ENCODE data around the gene RASAL3. TPM values are rescaled to one million over a fixed set of nuclear protein-coding genes. Genes with fewer than 3 reads are reported as not detected.

The RASAL3 gene
- total RNA-seq, 1 experiment from 2014 or later = 0.57 TPM

DNA sequence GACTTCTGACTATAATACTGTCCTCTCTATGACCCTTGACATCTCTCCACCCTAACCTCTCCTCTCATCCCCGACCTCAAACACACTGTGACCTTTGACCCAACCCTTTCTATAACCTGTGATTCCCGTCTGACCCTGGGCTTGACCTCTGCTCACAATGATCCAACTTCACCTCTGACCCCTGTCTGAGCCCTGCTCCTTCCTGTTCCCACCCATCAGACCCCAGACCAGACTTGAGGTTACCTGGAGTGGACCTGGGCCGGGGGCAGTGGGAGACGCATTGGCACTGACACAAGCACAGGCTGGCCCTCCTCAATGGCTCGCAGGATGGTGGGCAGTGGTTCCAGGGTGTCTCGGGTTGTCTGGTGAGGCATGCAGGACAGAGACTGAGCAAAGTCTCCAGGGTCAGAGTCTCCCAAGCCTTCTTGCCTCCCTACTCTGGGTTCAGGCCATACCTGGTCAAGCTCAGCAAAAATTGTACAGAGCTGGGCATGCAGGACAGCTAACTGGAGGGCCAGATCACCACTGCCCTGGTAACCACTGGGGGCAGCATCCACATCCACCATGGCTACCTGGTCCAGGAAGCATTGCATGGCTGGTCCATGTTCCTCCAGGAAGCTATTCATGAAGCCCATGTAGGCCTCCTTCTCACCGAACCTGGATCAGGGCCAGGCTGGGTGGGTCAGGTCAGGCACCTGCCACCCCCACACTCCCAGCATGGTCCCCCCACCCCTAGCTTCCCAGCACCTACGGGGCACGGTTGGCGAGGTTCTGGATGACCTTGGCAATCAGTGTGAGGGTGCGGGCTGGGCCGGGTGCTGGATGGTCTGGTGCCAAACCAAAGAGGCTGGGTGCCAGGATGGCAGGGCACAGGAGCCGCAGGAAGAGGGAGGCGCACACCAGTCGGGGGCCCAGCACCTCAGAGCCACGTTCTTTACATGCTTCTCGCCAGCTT, 10.2 kb downstream of the RASAL3 start:
- no peak overlapping the region for H2AFZ ChIP-seq (ENCODE audit: low read depth, low read length, poor library complexity, severe bottlenecking)
- H3K9me3 ChIP-seq (ENCODE audit: control insufficient read depth in 1 of 2, insufficient read depth in 1 of 2, low read depth in 1 of 2, low read length in 2 of 2) = no peaks in the 10 kb centered on the region
- TF ChIP-seq SRF (IDR thresholded peaks at IDR 0.05; ENCODE audit: low read depth) (no peak), JUND (IDR thresholded peaks at IDR 0.05) (no peak), ZFX (IDR thresholded peaks at IDR 0.05) (no peak), TCF7L2 (IDR thresholded peaks at IDR 0.05; ENCODE audit: borderline replicate concordance, extremely low read depth, insufficient read depth, insufficient read length) (no peak)
- TF ChIP-seq, protein P1, sequence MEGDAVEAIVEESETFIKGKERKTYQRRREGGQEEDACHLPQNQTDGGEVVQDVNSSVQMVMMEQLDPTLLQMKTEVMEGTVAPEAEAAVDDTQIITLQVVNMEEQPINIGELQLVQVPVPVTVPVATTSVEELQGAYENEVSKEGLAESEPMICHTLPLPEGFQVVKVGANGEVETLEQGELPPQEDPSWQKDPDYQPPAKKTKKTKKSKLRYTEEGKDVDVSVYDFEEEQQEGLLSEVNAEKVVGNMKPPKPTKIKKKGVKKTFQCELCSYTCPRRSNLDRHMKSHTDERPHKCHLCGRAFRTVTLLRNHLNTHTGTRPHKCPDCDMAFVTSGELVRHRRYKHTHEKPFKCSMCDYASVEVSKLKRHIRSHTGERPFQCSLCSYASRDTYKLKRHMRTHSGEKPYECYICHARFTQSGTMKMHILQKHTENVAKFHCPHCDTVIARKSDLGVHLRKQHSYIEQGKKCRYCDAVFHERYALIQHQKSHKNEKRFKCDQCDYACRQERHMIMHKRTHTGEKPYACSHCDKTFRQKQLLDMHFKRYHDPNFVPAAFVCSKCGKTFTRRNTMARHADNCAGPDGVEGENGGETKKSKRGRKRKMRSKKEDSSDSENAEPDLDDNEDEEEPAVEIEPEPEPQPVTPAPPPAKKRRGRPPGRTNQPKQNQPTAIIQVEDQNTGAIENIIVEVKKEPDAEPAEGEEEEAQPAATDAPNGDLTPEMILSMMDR (IDR thresholded peaks at IDR 0.05 in 2 of 3, conservative IDR thresholded peaks at IDR 0.05 in 1 of 3; ENCODE audit: borderline replicate concordance in 1 of 3, insufficient read depth in 1 of 3, low read depth in 2 of 3, low read length in 2 of 3) = peak in 2 of 3 experiments; percentile 48 to 54; a peak in 4 of 6 replicates
- BruUV-seq (replicated peaks) = no TSS peak
- no peaks in the 10 kb centered on the region for H4K20me1 ChIP-seq (ENCODE audit: insufficient read depth)
- H3K9me2 ChIP-seq (ENCODE audit: insufficient read depth) = no peaks in the 10 kb centered on the region
- no peaks in the 10 kb centered on the region for H3K27me3 ChIP-seq (ENCODE audit: insufficient read depth, low read length)
- no peak overlapping the region for H3K27ac ChIP-seq (ENCODE audit: low read depth, low read length)
- H3K4me1 ChIP-seq (ENCODE audit: control insufficient read depth in 1 of 2, insufficient read depth in 2 of 2, low read length in 2 of 2) = peaks cover 8 to 30% of the 10 kb centered on the region in 2 experiments; a peak in 3 of 4 replicates
- no peak for ATAC-seq
- POLR2A ChIA-PET = interaction anchor here (1.1 kb wide), 2 partner anchors 9 to 35 kb away, joined by 3 read pairs; partner anchors contain the start of gene AKAP8L
- no peak overlapping the region for H3K4me2 ChIP-seq (ENCODE audit: low read length)
- no peak overlapping the region for H3K4me3 ChIP-seq (replicated peaks in 1 of 2; ENCODE audit: low read depth in 1 of 2, low read length in 2 of 2)
- H3K9ac ChIP-seq (ENCODE audit: low read length) = no peak overlapping the region
- no peak for DNase-seq (ENCODE audit: low read depth, low spot score)
- H3K79me2 ChIP-seq (ENCODE audit: insufficient read depth, low read length) = no peaks in the 10 kb centered on the region
- intact Hi-C loops (cut with micrococcal nuclease) = loop anchor here (10.0 kb wide), 1 partner anchor 101 kb away; no protein-coding TSS in a partner anchor
- CTCF ChIA-PET = interaction anchor here (0.6 to 1.1 kb wide), 4 partner anchors 9 to 102 kb away, joined by 3 to 4 read pairs (median 3); partner anchors contain the start of gene AKAP8
- H3K36me3 ChIP-seq (ENCODE audit: control insufficient read depth in 1 of 2, insufficient read depth in 2 of 2, low read length in 2 of 2) = no peaks in the 10 kb centered on the region
- RAD21 ChIA-PET (ENCODE audit: low non-redundant PET in 1 of 2, low total read pairs in 2 of 2, uncharacterized antibody in 2 of 2, unreplicated experiment in 2 of 2) = interaction anchor here in 1 of 2 experiments (0.7 kb wide), 1 partner anchor 101 kb away, joined by 3 read pairs; no protein-coding TSS in a partner anchor
